ENCODE results near the gene PHKA2. TPM values are rescaled to one million over a fixed set of nuclear protein-coding genes. Genes with fewer than 3 reads are reported as not detected.
"Not testable (repeated sequence)": the region's sequence is repeated elsewhere in the genome, so short reads cannot be mapped to it uniquely, and the experiment has no call there.

PHKA2 gene
- total and polyA plus RNA-seq, 7 donors, result 4.2 to 22.7 (median 11.1) TPM

- peaks cover 0 to 11% (median 6%) of the 10 kb centered on the region in 4 donors for H3K4me1 ChIP-seq
- no peaks in the 10 kb centered on the region for H3K9me3 ChIP-seq
- peaks cover 0 to 5% (median 0%) of the 10 kb centered on the region in 3 donors for H3K27me3 ChIP-seq
- DNase-seq, result peak; percentile 89
- peak overlapping the region; percentile 47 to 74 (median 70) for H3K4me3 ChIP-seq
- H3K27ac ChIP-seq, result peak overlapping the region; percentile 86 to 90 (median 88)
- WGBS, 2 donors, result 0 to 1% methylated on average over 71 of the region's 71 CpGs
- TF ChIP-seq POLR2AphosphoS5 (IDR thresholded peaks at IDR 0.05) (peak in 3 of 4 donors; percentile 13 to 48 (median 35)), EP300 (IDR thresholded peaks at IDR 0.05) (no peak), CTCF (IDR thresholded peaks at IDR 0.05) (peak; percentile 54 to 66 (median 60)), POLR2A (IDR thresholded peaks at IDR 0.05) (no peak)
- no peaks in the 10 kb centered on the region for H3K36me3 ChIP-seq
- intact Hi-C loops (cut with DNase I), result loop anchor here (5.0 to 10.0 kb wide), 3 partner anchors 310 to 557 kb away; partner anchors contain the start of genes CDKL5, PDHA1 and RS1
Measured at GRCh38 chrX:18984381-18985185, 669 bp upstream of the PHKA2 start.

- intact Hi-C loops (cut with DNase I), result loop anchor here (10.0 kb wide), 2 partner anchors 306 to 364 kb away; partner anchors contain the start of genes PDHA1 and RS1
- Histone ChIP-seq H3K9me3 (no peaks in the 10 kb centered on the region), H3K4me1 (peaks cover 0 to 11% (median 6%) of the 10 kb centered on the region in 4 donors), H3K36me3 (no peaks in the 10 kb centered on the region), H3K27ac (no peak overlapping the region), H3K4me3 (no peak overlapping the region), H3K27me3 (peaks cover 0 to 5% (median 0%) of the 10 kb centered on the region in 3 donors)
- TF ChIP-seq CTCF (IDR thresholded peaks at IDR 0.05) (no peak), POLR2AphosphoS5 (IDR thresholded peaks at IDR 0.05) (no peak), POLR2A (IDR thresholded peaks at IDR 0.05) (no peak), EP300 (IDR thresholded peaks at IDR 0.05) (no peak)
- WGBS, 2 donors, result 53 to 78% methylated on average over 6 of the region's 6 CpGs
- DNase-seq, result no peak
Measured at GRCh38 chrX:18981124-18981807, 2.6 kb downstream of the PHKA2 start.

GRCh38 chrX:18980262-18980661 lies 3.7 kb downstream of the PHKA2 start:
- H3K9me3 ChIP-seq, H3K27ac ChIP-seq, H3K36me3 ChIP-seq, H3K4me1 ChIP-seq, DNase-seq, H3K4me3 ChIP-seq, H3K27me3 ChIP-seq: not testable (repeated sequence)
- intact Hi-C loops (cut with DNase I), result loop anchor here (10.0 kb wide), 2 partner anchors 305 to 365 kb away; partner anchors contain the start of genes PDHA1 and RS1
- WGBS, 2 donors, result 33 to 63% methylated on average over 6 of the region's 6 CpGs

DNA sequence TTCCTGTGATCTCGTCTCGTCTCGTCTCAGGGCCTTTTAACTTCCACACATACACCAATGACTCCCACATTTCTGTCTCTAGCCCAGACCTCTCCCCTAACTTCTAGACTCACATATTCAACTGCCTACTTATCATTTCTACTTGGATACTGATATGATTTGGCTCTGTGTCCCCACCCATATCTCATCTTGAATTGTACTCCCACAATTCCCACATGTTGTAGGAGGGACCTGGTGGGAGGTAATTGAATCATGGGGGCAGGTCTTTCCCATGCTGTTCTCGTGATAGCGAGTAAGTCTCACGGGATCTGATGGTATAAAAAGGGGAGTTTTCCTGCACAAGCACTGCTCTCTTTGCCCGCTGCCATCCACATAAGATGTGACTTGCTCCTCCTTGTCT lies 8.9 kb downstream of the PHKA2 start:
- Histone ChIP-seq H3K4me3 (no peak overlapping the region), H3K4me1 (no peaks in the 10 kb centered on the region), H3K36me3 (no peaks in the 10 kb centered on the region), H3K27me3 (no peaks in the 10 kb centered on the region), H3K9me3 (no peaks in the 10 kb centered on the region), H3K27ac (no peak overlapping the region)
- TF ChIP-seq EP300 (IDR thresholded peaks at IDR 0.05) (no peak), POLR2AphosphoS5 (IDR thresholded peaks at IDR 0.05) (no peak), CTCF (IDR thresholded peaks at IDR 0.05) (no peak), POLR2A (IDR thresholded peaks at IDR 0.05) (no peak)
- intact Hi-C loops (cut with DNase I), result no loop called here
- 97% methylated on average over 7 of the region's 7 CpGs for WGBS, 2 donors
- DNase-seq, result no peak

- no peak for TF ChIP-seq CTCF (IDR thresholded peaks at IDR 0.05)
- no peak for TF ChIP-seq POLR2AphosphoS5 (IDR thresholded peaks at IDR 0.05)
- TF ChIP-seq EP300 (IDR thresholded peaks at IDR 0.05), result no peak
- no peak for TF ChIP-seq POLR2A (IDR thresholded peaks at IDR 0.05)
- intact Hi-C loops (cut with DNase I), result no loop called here
- no peak for DNase-seq
Measured at GRCh38 chrX:18973527-18974192, 10.3 kb downstream of the PHKA2 start.

More at GRCh38 chrX:18973527-18974192, 10.3 kb downstream of the PHKA2 start:
- no peak overlapping the region for H3K4me3 ChIP-seq
- no peaks in the 10 kb centered on the region for H3K36me3 ChIP-seq
- H3K27me3 ChIP-seq, result no peaks in the 10 kb centered on the region
- WGBS, 2 donors, result 24 to 75% methylated on average over 7 of the region's 7 CpGs
- H3K4me1 ChIP-seq, result no peaks in the 10 kb centered on the region
- no peak overlapping the region for H3K27ac ChIP-seq
- H3K9me3 ChIP-seq, result no peaks in the 10 kb centered on the region

All from sigmoid colon (tissue), 7 donors.